Fibroblast of skin of left biceps (primary cell): Measurements from ENCODE around the gene UBAC2.

Experiments
- DNase-seq, 2 experiments: peaks; one replicate each; pipeline ENCODE4 v3.0.0-alpha.2; 2013; ENCODE audit warnings: low read depth in 2 of 2

UBAC2 gene

DNA sequence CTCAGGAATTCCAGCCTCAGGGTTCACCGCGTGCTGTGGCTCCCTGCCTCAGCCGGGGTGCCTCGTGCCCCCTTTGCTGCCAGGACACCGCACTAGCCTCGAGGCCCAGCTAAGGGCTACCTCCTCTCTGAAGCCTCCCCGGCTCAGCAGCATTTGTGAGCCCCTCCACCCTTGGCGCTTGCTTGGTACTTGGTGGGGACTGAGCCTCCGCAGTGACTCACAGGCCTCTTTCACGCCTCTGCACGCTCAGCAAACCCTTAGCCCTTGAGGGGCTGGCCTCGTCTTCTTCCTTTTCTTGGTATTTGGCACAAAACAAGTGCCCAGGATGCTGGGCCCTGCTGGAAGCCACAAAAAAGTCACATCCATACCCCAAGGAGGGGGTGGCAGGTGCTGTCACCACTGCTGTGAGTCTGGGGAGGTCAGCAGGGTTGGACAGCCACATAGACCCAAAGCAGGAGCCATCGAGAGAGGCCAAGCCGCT, 215.2 kb downstream of the UBAC2 start:
- DNase-seq, result no peak

DNA sequence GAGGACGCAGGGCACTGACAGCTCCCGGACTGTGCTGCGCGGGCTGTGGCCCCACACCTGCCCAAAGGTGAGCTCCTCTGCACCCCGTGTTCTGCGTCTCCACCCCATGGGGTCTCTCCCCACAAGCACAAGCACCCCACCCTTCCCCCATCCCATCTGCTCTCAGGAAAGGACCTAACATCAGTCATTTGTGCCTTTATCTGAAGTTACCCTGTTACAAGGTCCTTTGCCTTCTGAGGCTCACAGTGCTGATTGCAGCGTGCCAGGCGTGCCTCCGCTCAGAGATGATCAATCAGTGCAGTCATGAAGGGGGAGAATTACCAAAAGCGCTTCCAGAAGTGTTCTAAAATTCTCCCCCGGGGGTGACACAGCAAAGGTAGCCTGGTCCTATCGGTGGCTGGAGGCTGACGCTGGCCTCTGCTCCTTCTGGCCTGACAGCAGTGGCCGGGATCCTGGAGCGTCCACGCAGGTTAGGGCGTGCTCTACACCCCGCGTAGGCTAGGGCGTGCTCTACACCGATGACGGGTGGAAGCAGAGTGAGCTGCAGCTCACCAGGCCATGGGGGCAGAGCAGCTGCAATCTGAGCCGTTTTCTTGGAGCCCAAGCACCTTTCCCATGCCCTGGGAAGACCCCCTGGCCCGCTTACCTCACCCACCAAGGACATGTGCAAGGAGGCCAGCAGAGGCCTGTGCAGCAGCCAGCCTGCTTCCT, 215.9 kb downstream of the UBAC2 start:
- DNase-seq, result no peak

DNA sequence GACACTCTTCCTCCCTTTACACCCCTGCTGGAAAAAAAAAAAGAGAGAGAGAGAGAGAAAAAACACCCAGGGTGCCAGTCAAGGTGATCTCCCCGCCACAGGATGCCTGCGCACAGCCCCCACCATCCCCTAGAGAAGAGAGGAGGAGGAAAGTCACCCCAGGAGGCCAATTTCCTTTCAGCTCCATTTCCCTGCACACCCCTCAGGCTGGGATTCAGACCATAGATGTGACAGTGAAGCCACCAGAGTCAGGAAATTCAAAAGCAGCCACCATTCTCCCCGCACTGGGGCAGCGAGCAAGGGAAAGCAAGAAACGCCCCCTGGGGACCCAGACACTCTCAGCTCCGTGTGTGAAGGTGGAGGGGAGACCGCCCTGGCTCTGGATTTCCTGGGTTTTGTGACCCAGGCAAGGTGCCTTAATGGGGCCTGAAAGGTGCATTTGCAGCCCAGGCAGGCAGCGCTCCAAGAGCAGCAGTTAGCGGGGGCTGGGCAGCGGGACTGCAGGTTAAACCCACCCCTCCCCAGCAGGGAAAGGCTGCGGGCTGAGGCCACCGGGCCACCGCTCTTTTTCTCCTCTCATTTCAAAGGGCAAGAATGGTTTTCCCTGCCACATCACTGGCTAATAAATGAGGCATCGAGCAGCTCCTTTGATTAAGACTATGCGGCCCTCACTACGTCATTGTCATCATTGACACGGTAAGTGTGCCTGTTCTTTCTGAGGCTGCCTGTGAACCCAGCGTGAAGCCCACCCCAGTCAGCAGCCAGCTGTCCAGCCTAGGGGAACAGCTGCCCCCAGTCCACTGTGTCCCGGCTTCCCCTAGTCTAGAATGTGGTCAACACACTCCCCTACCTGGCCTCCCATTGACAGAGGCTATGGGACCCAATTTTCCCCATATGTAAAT, 216.8 kb downstream of the UBAC2 start:
- DNase-seq, result no peak

DNA sequence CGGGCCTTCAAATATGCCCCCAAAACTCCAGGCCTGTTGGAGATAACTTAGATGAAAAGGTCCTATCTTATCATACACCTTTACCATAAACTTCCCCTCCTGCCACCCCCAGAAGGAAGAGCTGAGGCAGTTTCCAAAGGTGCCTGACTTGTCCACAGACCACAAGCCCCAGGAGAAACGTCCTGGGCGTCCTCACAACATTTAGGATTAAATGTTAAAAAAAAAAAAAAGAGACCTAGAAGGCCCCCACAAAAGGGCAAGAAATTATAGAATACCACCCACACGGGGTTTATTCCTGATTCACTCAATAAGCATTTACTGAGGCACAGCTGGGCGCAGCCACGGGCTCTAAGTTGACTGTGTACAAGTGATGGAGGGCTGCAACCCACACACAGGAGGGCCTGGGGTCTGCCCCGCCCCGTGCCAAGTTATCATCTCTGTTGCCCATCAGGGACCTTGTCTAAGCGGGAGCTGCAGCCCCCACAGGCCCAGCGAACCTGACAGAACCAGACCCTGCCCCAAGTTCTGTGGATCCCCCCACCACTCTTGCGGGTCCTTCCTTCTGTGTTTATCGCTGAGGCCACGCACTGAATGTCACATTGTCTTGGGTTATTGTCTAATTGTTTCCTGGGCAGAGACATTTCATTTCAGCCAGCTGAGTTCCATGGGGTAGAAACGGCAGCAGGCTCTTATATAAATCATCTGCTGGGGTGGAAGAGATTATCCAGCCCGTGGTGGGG, 217.6 kb downstream of the UBAC2 start:
- DNase-seq, result no peak

DNA sequence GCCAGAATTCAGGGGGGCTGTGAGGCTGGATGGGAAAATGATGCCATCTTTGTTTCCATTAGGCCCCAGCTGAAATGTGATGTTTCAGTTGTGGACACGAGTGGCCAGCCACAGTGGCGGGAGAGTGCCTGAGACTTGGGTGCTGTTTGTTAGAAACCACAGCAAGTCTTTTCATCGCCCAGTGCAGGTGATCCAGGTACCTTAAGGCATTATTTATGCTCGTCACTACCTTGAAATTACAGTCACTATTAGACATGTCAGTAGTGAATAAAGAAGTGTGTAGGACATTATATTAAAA, 218.1 kb downstream of the UBAC2 start:
- DNase-seq, result no peak

DNA sequence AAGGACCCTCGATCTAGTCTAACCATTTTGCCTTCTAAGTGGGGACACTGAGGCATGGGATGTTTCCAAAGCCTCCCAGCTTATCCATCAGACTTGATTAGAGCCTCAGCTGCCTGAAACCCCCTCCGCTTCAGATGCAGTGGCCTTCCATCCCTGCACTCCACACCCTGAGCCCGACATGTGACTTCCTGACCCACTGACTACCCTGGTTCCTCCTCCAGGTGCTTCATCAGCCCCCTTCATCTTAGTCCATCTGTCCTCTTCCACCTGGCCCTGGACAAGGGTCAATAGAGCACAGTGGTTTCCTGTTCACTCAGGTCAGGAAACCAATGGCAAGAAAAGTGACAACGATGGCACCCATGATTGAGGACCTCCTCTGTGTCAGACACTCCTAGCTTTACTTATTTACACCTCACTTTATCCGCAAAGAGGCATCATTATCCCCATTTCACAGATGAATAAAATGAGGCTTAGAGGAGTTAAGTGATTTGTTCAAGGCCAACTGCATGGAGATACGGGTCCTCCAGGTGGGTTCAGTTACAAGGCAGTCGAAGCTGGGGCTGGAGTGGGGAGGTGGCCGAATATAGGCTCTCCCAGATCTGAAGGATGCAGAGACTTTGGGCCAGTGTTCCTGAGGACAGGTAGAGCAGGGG, 219.1 kb downstream of the UBAC2 start:
- DNase-seq, result no peak

DNA sequence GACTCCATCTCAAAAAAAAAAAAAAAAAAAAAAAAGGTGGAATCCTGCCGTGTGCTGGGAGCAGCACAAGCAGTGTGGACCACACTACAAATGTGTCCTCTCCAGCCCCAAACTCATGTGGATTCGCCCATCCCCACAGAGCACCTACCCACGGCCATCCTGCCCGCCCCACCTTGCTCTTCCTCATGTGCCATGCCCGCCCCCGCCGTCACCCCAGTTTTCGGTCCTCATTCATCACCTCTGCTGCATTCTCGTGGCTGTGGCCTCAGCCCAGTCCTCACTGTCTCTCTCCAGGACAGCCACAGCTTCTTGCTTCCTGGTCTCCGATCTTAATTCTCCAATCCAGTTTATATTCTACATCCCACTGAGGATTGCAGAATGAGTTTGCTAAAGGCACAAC, 220.6 kb downstream of the UBAC2 start:
- no peak for DNase-seq

DNA sequence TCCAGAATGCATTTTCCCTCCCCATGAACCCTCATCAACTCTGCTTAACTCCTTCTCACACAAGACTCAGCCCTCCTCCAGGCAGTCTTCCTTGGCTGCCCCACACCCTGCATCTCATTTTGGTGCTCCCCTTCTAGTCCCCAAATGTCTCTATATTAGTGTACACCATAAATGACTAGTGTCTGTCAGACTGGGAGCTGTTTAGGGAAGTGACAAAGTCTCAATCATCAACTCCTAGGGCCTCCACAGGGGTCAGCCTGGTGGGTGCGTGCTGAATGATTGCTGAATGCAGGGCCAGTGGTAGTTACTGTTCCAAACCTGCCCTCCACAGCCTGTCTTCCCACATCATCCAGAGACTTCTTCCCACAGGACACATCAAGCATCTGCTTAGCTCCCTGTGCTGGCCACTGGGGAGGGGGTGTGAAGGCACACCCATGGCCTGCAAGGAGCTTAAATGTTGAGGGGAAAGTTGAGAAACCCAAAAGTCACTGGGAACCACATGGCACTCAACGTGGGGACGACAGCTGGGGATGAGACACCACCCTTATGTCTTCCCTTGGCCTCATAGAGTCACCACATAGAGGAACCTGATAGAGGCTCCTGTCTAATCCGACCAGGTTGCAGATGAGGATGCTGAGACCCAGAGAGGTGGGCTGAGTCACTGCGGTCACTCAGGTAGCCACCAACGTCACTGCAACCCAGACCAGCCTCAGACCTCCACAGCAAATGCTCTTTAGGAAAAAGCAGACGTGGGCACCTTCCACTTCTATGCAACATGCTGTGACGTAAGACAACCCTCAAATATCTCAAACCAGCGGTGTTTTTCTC, 221.3 kb downstream of the UBAC2 start:
- DNase-seq, result no peak

DNA sequence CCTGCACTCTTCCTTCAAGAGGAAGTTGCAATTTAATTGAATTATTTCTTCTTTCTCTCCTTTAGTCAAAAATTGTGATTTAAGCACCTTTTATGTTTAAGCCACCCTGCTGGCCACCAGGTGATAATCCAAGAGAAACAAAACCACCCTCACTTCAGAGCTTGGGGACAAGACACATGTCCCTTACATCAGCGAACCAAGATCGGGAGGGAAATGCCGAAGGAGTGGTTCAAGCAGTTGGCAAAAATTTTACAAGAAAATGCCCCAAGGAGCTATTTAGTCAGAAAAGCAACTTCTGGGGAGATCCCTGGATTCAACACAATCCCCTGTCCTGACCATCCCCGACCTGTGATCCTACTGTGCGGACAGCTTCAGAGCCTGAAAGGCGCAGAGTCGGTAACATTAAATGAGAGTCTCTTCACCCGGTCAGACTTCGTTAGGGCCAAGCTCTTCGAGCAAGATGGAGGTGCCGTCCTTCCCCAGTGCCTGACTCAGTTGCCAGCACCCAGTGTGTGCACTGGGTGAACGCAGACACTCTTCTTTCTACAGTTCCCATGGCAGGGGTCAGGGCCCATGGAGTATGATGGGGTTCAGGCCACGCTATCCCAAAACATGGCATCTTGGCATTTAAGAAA, 222.0 kb downstream of the UBAC2 start:
- no peak for DNase-seq

DNA sequence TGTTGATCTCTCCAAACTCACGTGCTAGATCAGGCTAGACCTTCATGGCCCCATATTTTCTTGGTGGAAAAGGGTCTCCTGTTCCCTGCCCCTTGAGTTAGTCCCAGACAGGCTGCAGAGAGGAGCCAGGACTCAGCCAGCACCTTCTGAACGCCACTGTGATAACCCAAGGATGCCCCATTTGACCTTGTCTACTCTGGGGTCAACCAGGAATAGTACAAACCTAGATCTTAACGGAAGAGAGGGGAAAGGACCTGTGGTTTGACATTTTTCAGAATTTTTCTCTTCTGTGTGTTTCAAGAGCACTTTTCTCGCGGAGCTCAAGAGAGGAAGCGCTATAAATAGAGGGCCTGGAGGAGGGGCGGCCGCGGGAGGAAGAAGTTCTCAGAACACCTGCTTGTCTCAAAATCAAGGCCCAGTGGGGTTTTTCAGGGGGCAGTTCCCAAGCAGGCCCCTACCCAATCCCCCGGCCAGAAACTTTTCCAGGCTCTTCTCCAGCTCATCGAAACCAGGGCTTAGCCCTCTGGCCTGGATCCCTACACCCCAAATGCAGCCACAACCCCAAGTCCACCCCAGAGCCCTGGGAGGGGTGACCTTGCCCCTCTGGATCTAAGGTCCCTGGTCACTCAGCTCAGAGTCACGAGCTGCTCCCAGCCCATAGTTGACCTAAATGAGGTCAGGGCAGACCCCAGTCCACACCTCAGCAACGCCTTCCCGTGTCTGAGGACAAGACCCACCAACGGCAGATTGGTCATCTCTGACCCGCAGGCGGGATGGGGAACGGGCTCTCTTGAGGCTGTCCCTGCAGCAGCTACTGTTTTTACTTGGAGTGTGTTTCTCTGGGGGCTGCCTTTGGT, 225.1 kb downstream of the UBAC2 start:
- no peak for DNase-seq

DNA sequence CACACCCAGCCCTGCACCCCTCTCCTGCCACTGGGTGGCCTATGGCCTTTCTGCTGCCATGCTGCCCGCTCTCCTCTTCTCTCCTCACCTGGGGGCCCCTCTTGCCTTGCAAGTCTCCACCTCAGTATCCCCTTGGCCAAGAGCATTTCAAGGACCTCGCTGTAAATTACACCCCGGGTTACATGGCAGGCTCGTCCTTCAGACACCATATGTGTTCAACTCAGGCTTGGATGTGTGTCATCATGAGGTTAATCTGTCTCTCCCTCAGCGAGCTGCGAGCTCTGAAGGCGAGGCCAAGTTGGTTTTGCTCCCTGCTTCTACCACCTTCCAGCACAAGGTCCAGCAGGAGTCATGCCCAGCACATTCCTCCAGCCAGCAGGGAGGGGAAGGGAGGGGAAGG, 225.8 kb downstream of the UBAC2 start:
- DNase-seq, result no peak

DNA sequence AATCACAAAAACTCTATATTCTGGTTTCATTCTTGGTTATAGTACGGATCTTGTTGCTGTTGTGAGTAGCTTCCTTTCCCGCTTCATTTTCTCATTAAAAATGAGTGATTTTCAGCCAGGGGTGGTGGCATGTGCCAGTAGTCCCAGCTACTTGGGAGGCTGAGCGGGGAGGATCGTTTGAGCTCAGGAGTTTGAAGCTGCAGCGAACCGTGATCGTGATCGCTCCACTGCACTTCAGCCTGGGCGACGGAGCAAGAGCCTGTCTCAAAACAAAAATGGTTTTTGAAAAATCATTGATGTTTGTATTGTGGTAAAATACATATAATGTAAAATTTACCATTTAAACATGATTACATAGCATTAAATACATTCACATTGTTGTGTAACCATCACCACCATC, 229.0 kb downstream of the UBAC2 start:
- DNase-seq, result no peak

DNA sequence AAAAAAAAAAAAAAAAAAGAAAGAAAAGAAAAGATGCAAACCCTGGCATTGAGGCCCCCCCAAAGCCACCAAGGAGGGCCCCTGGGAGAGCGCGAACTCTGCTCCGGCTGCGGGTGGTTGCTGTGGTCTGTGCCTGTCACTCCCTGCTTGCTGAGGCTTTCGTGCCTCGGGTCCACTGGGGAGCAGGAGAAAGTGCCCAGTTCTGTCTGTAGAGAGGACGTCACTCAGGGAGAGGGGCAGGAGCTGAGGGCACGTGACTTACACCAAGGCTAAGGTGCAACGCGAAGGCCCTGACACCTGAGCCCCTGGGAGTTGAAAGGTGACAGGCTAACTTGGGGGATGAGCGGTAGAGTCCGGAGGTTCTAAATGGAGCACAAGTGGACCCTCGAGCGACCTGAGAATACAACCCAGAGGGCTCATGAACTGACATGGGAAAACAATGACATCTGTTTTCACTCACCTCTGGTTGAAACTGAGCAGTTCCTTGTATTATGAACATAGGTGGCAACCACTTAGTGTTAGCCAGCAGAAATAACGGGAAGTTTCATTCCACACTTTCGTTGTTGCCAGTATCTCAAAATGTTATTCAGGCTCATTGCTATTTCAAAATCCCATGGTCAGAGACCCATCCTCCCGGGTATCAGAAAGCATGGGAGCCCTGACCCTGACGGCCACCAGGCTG, 231.4 kb downstream of the UBAC2 start:
- no peak for DNase-seq

DNA sequence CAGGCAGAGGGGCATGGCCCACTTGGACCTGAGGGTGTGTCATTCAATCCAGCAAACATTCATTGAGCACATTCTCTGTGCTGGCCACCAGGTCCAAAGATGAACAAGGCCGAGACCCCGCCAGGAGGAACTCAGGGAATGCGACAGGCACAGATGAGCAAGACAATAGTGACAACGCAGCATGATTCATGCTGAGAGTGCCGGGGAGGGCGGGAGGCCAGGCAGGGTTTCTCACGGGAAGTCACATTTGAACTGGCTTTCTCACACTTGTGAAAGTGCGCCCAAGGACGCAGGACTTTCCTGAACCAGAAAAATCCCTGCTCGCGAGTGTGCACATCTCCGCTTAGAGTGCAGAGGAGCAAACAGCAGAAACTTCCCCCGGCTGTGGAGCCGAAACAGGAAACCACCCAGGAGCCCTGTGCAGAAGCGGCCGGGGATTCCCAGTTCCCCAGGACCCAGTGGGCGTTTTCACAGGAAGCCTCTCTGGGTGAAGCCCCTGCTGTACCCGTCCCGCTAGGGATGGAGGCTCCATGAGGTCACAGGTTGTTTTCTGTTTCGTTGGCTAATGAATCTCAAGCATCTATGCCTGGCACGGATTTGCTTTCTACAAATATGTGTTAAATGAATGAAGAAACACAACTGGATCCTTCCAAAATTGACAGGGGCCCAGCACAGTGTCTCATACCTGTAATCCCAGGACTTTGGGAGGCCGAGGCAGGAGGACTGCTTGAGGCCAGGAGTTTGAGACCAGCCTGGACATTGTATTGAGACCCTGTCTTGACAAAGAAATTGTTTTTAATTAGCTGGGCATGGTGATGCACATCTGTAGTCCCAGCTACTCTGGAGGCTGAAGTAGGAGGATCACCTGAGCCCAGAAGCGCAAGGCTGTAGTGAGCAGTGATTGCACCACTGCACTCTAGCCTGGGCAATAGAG, 232.2 kb downstream of the UBAC2 start:
- no peak for DNase-seq

DNA sequence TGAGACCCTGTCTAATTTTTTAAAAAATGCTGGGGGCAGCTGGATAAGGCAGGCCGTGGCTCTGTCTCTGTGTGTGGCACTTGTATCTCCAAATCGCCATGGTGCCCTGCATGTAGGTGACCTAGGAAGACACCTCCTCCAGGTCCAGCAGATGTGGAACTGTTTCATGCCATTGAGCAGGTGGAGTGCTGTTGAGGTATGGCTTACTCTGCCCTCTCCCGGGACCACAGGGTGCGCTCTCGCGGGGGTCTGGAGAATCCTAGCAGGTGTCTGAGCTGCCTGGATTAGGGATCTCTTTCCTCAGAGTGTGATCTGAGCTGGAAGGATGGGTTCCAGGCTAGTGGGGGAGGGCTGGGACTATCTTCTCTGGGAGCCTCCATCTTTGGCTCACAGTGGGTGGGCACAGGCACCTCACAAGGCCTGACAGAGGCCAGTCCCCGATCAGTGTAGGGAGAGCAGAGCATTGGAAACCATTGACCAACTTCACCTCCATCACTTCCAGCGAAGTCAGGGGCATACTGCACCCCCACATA, 233.0 kb downstream of the UBAC2 start:
- DNase-seq, result no peak

DNA sequence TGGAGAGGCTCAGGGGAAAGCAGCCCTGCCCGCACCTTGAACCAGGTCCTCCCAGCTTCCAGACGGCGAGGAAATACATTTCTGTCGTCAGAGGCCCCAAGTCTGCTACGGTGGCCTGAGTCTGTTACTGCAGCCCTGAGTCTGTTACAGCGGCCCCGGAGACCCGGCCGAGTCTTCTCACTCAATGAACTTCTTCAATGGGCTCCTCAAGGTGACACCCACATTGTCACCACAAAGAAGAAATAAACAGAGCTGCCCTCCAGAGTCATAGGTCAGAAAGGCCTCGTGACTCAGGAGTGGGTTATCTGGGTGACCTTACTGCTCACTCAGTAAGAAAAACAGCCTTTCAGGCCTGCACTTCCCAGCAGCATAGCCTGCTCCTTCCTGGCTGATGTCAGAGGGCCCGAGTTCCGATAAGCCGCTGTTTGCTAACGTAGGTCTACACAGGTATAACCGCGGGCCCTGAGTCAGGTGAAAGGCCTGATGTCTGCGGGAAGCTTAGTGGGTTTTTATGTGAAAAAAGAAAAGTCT, 233.7 kb downstream of the UBAC2 start:
- no peak for DNase-seq

DNA sequence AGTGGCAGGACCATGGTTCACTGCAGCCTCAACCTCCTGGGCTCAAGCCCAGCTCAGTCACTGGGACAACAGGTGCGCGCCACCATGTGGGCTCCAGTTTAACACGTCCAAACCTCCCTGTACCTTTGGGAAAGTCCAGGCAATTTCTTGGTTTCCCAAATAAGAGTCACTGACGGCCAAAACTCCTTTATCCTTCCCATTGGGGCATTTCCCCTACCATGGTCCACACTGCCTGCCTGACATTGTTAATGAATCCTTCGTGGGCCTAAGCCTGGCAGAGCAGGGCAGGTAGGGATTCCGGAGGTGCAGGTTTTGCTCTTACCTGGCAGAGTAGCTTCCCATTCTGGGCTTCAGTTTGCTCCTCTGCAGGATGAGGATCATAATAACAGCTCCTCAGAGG, 234.5 kb downstream of the UBAC2 start:
- DNase-seq, result no peak

DNA sequence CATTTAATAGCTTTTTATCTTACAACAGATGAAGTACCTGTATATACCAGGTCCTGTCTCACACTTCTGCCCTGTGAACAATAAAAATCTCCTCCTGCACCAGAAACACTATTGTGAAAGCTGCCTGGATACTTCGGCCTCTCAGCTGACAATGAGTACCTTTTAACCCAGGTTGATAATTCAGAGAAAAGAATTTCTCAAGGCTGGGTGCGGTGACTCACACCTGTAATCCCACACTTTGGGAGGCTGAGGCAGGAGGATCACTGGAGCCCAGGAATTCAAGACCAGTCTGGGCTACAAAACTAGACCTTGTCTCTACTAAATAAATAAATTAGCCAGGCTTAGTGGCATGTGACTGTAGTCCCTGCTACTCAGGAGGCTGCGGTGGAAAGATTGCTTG, 235.3 kb downstream of the UBAC2 start:
- DNase-seq, result no peak
